H1 (cell line): ENCODE data around the gene PKD1L1. TPM values are rescaled to one million over a fixed set of nuclear protein-coding genes. Genes with fewer than 3 reads are reported as not detected.

ENCODE experiments used
- SIN3A ChIP-seq, 2 experiments: IDR thresholded peaks in 1 of 2; conservative IDR thresholded peaks in 1 of 2; 2 replicates each; pipeline ENCODE4 v1.6.1; 2011 to 2012; ENCODE audit warnings: low read length in 2 of 2, improper control_type of control experiment in 1 of 2, low read depth in 1 of 2, mild to moderate bottlenecking in 1 of 2
- TBP ChIP-seq: IDR thresholded peaks from 2 replicates; pipeline ENCODE4 v1.6.1; 2011; ENCODE audit warnings: low read depth, low read length, improper control_type of control experiment
- ZNF274 ChIP-seq: IDR thresholded peaks from 2 replicates; pipeline ENCODE4 v1.7.0; 2012; ENCODE audit warnings: low read length, borderline replicate concordance; ENCODE audit errors: extremely low read depth
- polyA plus RNA-seq, 7 experiments: library from polyadenylated mRNA; depleted of rRNA in 3 of 7; stranded (reverse) in 5 of 7; unstranded in 2 of 7; fragments of >200 nt in 5 of 7; fragments of 200-250 nt in 2 of 7; gene quantifications; 1 replicate in 5 of 7; 2 replicates in 1 of 7; 4 replicates in 1 of 7; pipeline versions ENCODE4 v1.2.1 to v1.2.3, GENCODE V29; 2011 to 2013; ENCODE audit warnings: missing spikeins in 2 of 7, mixed read lengths in 2 of 7
- total RNA-seq: library from RNA; stranded (reverse); fragmentation: NEBNext Ultra II Directional; extraction: Animal tissue kit (Norgen Biotek cat#: 25700); gene quantifications from 2 replicates; pipeline ENCODE4 v1.2.1, GENCODE V29; 2021
- TF ChIP-seq, protein P1 (sequence below): IDR thresholded peaks from 2 replicates; pipeline ENCODE4 v1.6.1; 2012; ENCODE audit warnings: low read length, inconsistent platforms

PKD1L1 gene
- total and polyA plus RNA-seq, 2 of the 8 experiments (the other 6 are each of a cell fraction or from before 2014, with no cell fraction given): 0.22 to 0.35 TPM

DNA sequence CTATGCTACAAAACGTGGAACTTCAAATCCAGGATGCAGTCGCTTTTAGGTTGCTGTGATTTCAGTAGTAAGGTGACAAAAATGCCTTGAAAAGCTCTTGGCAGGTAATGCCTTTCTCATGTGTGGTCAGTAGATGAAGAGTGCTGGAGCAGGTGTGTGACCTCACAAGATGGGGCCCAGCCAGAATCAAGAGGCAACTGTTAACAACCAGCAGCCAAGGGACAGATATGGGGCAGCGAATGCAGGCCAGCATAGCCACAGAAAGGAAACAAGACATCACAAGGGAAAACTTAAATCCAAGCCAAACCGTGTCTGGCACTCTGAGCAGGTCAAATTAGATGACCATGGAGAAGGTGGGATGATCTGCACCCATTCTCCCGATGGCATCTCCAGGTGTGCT lies 18.9 kb upstream of the PKD1L1 start (continued):
- TF ChIP-seq, protein P1, sequence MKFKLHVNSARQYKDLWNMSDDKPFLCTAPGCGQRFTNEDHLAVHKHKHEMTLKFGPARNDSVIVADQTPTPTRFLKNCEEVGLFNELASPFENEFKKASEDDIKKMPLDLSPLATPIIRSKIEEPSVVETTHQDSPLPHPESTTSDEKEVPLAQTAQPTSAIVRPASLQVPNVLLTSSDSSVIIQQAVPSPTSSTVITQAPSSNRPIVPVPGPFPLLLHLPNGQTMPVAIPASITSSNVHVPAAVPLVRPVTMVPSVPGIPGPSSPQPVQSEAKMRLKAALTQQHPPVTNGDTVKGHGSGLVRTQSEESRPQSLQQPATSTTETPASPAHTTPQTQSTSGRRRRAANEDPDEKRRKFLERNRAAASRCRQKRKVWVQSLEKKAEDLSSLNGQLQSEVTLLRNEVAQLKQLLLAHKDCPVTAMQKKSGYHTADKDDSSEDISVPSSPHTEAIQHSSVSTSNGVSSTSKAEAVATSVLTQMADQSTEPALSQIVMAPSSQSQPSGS: no peak
- TF ChIP-seq ZNF274 (no peak), TBP (no peak), SIN3A (conservative IDR thresholded peaks at IDR 0.05 in 1 of 2, IDR thresholded peaks at IDR 0.05 in 1 of 2; ENCODE audit: low read depth in 1 of 2, low read length in 2 of 2) (no peak)
- TF ChIP-seq, all 59 proteins: peak for 0
